ENCODE results near the gene IL23R.

GRCh38 chr1:67273591-67273990 is 107.3 kb downstream of the IL23R start:
- no peak for TF ChIP-seq POLR2A (IDR thresholded peaks at IDR 0.05; ENCODE audit: control extremely low read depth in 1 of 2, low read depth in 2 of 2, low read length in 2 of 2)
- TF ChIP-seq TAF1 (IDR thresholded peaks at IDR 0.05; ENCODE audit: low read depth, low read length), result no peak
- TF ChIP-seq YY1 (IDR thresholded peaks at IDR 0.05; ENCODE audit: low read depth, low read length), result no peak
- no peak for TF ChIP-seq CTCF (IDR thresholded peaks at IDR 0.05; ENCODE audit: control extremely low read depth in 1 of 3, insufficient read depth in 1 of 3, low read depth in 1 of 3, low read length in 3 of 3)
- no peak for TF ChIP-seq GABPA (IDR thresholded peaks at IDR 0.05; ENCODE audit: borderline replicate concordance, insufficient read depth, low read length)
- no peak for TF ChIP-seq KDM5A (IDR thresholded peaks at IDR 0.05; ENCODE audit: low read length)
- no peak for TF ChIP-seq POLR2AphosphoS5 (IDR thresholded peaks at IDR 0.05; ENCODE audit: low read depth, low read length)
- TF ChIP-seq SP1 (IDR thresholded peaks at IDR 0.05; ENCODE audit: low read depth, low read length), result no peak
- TF ChIP-seq RBBP5 (IDR thresholded peaks at IDR 0.05; ENCODE audit: borderline replicate concordance, low read depth, low read length), result no peak
- no peak for TF ChIP-seq CHD2 (IDR thresholded peaks at IDR 0.05; ENCODE audit: low read length)
- TF ChIP-seq POU5F1 (IDR thresholded peaks at IDR 0.05; ENCODE audit: low read depth, low read length), result no peak

Data from H1 (cell line).